ENCODE data around the gene LTBP2. TPM values are rescaled to one million over a fixed set of nuclear protein-coding genes. Genes with fewer than 3 reads are reported as not detected.

LTBP2 gene
- total and polyA plus RNA-seq, 2 experiments from 2014 or later, result 7.6 to 8.6 TPM

DNA sequence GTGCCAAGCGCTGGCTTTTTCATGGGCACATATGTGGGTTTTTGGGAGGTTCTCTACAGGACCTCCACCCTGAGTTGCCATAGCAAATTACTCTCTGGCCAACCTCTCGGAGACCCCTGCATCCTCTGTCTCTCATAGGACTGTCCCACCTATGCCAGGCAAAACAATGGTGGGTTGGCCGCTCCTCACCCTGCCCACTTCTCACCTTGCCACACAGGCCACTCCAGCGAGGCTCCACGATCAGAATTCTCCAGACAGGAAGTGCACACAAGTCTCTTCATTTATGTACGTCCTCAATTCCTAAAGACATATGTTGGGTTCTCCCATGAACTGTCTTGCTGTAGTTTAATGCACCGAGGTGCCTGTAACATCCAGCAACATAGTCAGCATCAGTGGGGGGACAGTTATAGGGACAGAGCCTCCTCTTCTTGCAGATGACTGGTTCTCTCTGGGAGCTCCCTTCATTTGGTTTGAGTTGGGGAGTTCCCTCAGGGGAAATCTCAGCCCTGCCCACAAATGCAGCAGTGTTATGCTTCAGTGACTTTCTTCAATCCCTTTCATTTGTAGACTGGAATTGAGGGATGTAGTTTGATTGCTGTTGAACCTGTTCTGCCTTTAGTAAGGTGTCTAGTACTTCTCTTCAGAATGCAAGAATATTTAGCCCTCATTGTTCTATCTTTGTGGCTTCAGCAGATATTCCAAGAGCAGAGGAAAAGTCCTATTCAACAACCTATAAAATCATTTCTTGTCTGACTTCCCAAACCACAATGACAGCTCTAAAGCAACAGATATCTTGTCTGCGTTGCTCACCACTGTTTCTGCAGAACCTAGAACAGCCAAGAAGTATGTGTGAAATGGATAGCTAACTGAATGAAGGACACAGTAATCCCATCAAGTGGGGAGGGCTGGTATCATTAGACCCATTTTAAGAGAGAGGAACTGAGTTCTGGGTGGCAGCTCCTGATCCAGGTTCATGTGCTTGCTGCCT, 2.8 kb upstream of the LTBP2 start:
- DNase-seq (ENCODE audit: low spot score), result no peak
- TF ChIP-seq EZH2phosphoT487 (IDR thresholded peaks at IDR 0.05; ENCODE audit: low read depth, severe bottlenecking, unreplicated experiment) (no peak), EZH2 (IDR thresholded peaks at IDR 0.05; ENCODE audit: borderline replicate concordance) (no peak)
- TF ChIP-seq, protein P1, sequence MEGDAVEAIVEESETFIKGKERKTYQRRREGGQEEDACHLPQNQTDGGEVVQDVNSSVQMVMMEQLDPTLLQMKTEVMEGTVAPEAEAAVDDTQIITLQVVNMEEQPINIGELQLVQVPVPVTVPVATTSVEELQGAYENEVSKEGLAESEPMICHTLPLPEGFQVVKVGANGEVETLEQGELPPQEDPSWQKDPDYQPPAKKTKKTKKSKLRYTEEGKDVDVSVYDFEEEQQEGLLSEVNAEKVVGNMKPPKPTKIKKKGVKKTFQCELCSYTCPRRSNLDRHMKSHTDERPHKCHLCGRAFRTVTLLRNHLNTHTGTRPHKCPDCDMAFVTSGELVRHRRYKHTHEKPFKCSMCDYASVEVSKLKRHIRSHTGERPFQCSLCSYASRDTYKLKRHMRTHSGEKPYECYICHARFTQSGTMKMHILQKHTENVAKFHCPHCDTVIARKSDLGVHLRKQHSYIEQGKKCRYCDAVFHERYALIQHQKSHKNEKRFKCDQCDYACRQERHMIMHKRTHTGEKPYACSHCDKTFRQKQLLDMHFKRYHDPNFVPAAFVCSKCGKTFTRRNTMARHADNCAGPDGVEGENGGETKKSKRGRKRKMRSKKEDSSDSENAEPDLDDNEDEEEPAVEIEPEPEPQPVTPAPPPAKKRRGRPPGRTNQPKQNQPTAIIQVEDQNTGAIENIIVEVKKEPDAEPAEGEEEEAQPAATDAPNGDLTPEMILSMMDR (IDR thresholded peaks at IDR 0.05; ENCODE audit: poor library complexity), result no peak
- Histone ChIP-seq H3K79me2 (no peaks in the 10 kb centered on the region), H3K4me2 (no peak overlapping the region), H3K4me3 (no peak overlapping the region), H3K36me3 (replicated peaks; ENCODE audit: insufficient read depth, low read depth) (no peaks in the 10 kb centered on the region), H4K20me1 (ENCODE audit: insufficient read depth, poor library complexity, severe bottlenecking) (no peaks in the 10 kb centered on the region), H3K9me3 (ENCODE audit: low read depth) (no peaks in the 10 kb centered on the region), H2AFZ (no peak overlapping the region), H3K9me2 (replicated peaks; ENCODE audit: insufficient read depth) (no peaks in the 10 kb centered on the region), H3K27ac (no peak overlapping the region), H3K27me3 (peaks cover 22% of the 10 kb centered on the region), H3K4me1 (ENCODE audit: insufficient read depth) (peaks cover 15% of the 10 kb centered on the region)
- WGBS (ENCODE audit: low lambda C conversion rate, missing lambda C conversion rate), result 87% methylated on average over 8 of the region's 8 CpGs

DNA sequence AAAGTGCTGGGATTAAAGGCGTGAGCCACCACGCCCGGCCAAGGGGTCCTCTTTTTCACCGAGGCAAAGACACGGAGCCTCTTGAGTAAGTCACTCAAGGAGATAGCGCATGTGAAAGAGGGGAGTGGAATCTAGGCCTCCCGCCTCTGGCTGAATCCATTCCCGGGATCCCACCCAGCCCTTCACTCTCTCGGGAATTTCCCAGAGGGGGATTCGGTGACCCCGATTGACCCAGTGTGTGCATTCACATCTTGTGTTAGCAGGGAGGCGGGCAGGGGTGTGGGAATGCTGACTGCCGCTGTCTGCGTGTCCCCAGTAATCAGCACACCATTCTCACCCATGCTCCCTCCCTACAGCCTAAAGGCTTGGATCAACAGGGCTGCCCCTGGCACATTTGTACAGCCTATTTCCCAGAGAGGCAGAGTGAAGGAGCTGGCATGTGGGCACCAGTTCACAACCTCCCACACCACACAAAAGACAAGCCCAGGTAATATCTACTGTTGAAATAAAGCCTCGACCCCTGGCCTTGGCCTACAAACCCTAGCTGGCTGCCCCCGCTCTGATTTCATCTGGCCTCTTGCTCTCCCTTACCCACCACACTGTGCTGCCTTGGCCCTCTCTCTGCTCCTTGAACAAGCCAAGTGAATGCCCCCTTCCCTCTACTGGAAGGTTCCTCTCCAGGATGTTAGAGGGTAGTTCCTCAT, 1.3 kb upstream of the LTBP2 start:
- Histone ChIP-seq H3K27ac (no peak overlapping the region), H3K79me2 (no peaks in the 10 kb centered on the region), H3K9me3 (ENCODE audit: low read depth) (no peaks in the 10 kb centered on the region), H3K4me1 (ENCODE audit: insufficient read depth) (peaks cover 2% of the 10 kb centered on the region), H3K9me2 (replicated peaks; ENCODE audit: insufficient read depth) (no peaks in the 10 kb centered on the region), H2AFZ (no peak overlapping the region), H3K4me2 (peak overlapping the region; percentile 88), H3K36me3 (replicated peaks; ENCODE audit: insufficient read depth, low read depth) (no peaks in the 10 kb centered on the region), H3K27me3 (peaks cover 22% of the 10 kb centered on the region), H3K4me3 (no peak overlapping the region), H4K20me1 (ENCODE audit: insufficient read depth, poor library complexity, severe bottlenecking) (no peaks in the 10 kb centered on the region)
- DNase-seq (ENCODE audit: low spot score), result no peak
- 87% methylated on average over 16 of the region's 16 CpGs for WGBS (ENCODE audit: low lambda C conversion rate, missing lambda C conversion rate)
- TF ChIP-seq EZH2 (IDR thresholded peaks at IDR 0.05; ENCODE audit: borderline replicate concordance) (no peak), EZH2phosphoT487 (IDR thresholded peaks at IDR 0.05; ENCODE audit: low read depth, severe bottlenecking, unreplicated experiment) (no peak)
- TF ChIP-seq, protein P1 (IDR thresholded peaks at IDR 0.05; ENCODE audit: poor library complexity), result no peak

DNA sequence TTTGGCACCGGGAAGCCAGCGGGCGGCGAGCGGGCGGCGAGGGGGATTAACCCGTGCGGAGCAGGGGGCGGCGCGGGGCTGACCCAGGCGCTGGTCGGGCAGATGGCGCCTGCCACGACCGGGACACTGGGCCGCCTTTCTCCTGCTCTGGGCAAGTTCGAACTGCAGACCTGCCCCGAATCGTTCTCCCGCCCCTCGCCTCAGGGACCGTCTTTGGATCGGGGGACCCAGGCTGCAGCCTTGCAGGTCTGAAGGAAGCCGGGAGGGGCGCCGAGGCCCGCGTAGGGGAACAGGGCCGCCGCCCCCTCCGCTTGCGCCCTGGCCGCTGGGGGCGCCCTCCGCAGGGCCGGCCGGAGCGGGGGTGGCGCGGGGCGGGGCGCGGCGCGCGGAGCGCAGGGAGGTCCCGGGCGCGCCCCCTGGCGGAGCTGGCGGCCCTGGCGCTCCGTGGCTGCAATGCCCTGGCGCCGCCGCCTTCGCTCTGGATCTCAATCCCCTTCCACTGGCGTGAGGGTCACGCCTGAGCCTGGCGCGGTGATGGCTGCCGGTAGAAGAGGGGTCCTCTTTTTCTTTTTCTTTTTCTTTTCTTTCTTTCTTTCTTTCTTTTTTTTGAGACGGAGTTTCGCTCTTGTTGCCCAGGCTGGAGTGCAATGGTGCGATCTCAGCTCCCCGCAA, 449 bp upstream of the LTBP2 start:
- peak; percentile 93 for DNase-seq (ENCODE audit: low spot score)
- no peaks in the 10 kb centered on the region for H3K4me1 ChIP-seq (ENCODE audit: insufficient read depth)
- H2AFZ ChIP-seq, result peak overlapping the region; percentile 89
- H3K9me3 ChIP-seq (ENCODE audit: low read depth), result no peaks in the 10 kb centered on the region
- TF ChIP-seq EZH2phosphoT487 (IDR thresholded peaks at IDR 0.05; ENCODE audit: low read depth, severe bottlenecking, unreplicated experiment) (no peak), EZH2 (IDR thresholded peaks at IDR 0.05; ENCODE audit: borderline replicate concordance) (no peak)
- TF ChIP-seq, protein P1 (IDR thresholded peaks at IDR 0.05; ENCODE audit: poor library complexity), result peak; percentile 61
- H3K4me3 ChIP-seq, result peak overlapping the region; percentile 50
- H3K27ac ChIP-seq, result no peak overlapping the region
- no peaks in the 10 kb centered on the region for H3K79me2 ChIP-seq
- no peaks in the 10 kb centered on the region for H3K9me2 ChIP-seq (replicated peaks; ENCODE audit: insufficient read depth)
- 9% methylated on average over 45 of the region's 69 CpGs for WGBS (ENCODE audit: low lambda C conversion rate, missing lambda C conversion rate)
- H3K36me3 ChIP-seq (replicated peaks; ENCODE audit: insufficient read depth, low read depth), result no peaks in the 10 kb centered on the region
- no peaks in the 10 kb centered on the region for H4K20me1 ChIP-seq (ENCODE audit: insufficient read depth, poor library complexity, severe bottlenecking)
- H3K27me3 ChIP-seq, result peaks cover 22% of the 10 kb centered on the region
- H3K4me2 ChIP-seq, result peak overlapping the region; percentile 88

All from hepatocyte (in vitro differentiated cells).